ENCODE measurements around the gene EVA1C.
"Not testable (repeated sequence)": the region's sequence is repeated elsewhere in the genome, so short reads cannot be mapped to it uniquely, and the experiment has no call there.

The EVA1C gene

DNA sequence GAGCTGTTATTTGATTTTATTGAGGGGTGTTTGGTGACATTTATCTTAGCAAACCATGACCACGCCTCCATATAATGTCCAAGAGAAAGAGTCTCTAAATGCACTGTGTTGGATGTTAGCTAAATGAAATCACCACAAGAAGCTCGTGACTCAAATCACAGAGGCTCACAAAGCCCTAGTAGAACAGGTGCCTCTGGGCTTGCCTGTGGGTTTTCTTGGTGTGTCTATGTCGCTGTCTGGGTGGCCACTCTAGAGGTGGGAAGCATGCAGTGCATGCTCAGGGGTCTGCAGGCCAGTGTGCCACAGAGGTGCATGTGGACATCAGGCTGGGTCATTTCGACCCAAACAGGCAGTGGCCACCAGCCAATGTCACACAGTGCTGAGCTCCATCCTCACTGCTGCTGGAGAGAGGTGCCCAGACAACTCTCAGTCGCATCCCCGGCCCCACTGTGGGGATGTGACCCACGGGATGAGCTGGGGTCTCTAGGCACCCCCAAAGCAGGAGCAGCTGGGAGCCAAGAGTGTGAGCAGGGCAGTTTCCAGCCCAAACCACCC lies 94.0 kb downstream of the EVA1C start:
- DNase-seq = not testable (repeated sequence)

DNA sequence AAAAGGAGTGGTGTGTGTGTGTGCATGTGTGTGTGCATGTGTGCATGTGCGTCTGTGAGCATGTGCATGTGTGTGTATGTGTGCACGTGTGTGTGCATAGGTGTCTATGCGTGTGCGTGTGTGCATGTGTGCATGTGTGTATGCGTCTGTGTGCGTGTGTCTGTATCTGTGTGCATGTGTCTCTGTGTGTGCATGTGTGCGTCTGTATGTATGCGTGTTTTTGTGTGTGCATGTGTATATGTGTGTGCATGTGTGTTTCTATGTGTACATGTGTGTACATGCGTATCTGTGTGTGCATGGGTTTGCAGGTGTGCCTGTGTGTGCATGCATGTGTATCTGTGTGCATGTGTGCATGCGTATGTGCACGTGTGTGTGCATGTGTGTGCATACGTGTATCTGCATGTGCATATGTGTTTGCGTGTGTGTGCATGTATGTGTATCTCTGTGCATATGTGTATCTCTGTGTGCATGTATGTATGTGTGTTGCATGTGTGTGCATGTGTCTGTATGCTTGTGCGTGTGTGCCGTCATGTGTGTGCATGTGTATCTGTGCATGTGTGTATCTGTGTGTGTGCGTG lies 94.9 kb downstream of the EVA1C start:
- DNase-seq = no peak

GRCh38 chr21:32508036-32508435 lies 95.5 kb downstream of the EVA1C start:
- peak; percentile 6 for DNase-seq

- DNase-seq = no peak
Observed at GRCh38 chr21:32508558-32508957, 96.1 kb downstream of the EVA1C start.

DNA sequence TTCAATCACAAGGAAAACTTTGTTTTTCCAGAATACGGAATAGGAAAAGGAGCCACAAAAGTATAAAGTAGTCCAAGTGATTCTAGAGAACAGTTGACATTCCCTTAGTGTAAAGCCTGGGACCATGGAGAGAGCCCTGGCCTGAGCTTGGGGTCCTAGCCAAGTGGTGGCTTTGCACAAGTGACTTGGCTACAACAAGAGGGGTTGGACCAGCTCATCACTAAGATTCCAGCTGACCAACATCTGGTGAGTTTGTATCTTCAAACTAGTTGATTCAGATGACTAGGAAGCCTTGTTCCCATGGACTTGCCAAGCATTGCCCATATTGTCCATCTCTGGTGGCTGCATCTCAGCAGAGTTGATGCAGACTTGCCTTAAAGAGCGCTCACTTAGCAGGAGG lies 96.5 kb downstream of the EVA1C start:
- DNase-seq = not testable (repeated sequence)

GRCh38 chr21:32514275-32515055 lies 102.0 kb downstream of the EVA1C start:
- no peak for DNase-seq

DNA sequence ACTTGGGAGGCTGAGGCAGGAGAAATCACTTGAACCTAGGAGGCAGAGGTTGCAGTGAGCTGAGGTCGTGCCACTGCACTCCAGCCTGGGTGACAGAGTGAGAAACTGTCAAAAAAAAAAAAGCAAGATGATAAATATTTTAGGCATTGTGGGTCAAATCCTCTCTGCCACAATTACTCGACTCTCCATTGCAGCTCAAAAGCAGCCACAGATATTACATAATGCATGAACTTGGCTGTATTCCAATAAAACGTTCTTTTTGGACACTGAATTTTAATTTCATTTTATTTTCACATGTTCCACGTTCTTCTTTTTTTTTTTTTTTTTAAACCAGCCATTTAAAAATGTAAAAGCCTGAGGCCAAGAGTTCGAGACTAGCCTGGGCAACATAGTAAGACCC lies 103.4 kb downstream of the EVA1C start:
- no peak for DNase-seq

GRCh38 chr21:32516756-32517649 lies 104.5 kb downstream of the EVA1C start:
- DNase-seq = no peak

GRCh38 chr21:32519945-32520874 lies 107.7 kb downstream of the EVA1C start:
- DNase-seq = no peak

- DNase-seq = no peak
Observed at GRCh38 chr21:32520875-32521735, 108.6 kb downstream of the EVA1C start.

DNA sequence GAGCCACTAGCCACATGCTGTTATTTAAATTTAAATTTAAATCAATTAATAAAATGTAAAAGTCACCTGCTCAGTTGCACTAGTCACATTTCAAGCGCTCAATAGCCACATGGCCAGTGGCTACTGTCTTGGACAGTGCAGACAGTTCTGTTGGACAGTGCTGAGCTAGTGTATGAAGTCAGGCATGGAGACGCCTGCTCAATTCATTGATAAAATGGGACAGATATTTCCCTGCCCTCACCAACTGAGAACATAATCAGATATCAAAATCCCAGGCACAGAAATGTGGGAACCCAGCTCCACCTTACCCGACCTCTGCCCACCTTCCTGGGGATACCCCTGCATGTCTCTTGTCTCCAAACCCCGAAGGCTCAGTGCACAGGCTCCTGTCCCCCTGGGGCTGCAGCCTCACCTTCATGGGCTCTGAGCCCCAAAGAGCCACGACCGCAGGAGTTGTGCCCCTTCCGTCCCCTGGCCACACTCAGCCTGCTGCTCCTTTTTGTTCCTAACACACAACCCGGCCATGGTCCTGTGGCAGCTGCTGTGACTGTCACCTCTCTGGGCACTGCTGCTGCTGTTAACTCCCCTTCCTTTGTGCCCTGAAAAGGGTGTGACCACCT lies 109.3 kb downstream of the EVA1C start:
- no peak for DNase-seq

DNA sequence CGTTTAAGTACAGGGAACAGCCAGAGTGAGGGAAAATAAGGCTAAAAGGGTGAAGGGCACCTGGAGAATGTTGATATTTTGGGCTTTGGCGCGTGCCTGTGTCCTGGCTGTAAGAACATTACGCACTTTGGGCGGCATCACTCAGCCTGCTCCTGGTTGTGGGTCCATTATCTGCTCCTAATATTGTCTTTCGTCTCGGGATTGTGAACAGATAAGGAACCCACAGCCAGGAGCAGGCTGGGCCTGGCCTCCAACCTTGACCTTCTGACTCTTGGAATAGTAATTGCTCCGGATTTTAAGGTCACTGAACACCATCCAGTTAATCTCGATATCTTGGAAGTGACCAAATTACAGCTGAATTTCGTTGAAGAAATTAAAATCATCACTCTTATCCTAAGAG lies 111.0 kb downstream of the EVA1C start:
- no peak for DNase-seq

DNA sequence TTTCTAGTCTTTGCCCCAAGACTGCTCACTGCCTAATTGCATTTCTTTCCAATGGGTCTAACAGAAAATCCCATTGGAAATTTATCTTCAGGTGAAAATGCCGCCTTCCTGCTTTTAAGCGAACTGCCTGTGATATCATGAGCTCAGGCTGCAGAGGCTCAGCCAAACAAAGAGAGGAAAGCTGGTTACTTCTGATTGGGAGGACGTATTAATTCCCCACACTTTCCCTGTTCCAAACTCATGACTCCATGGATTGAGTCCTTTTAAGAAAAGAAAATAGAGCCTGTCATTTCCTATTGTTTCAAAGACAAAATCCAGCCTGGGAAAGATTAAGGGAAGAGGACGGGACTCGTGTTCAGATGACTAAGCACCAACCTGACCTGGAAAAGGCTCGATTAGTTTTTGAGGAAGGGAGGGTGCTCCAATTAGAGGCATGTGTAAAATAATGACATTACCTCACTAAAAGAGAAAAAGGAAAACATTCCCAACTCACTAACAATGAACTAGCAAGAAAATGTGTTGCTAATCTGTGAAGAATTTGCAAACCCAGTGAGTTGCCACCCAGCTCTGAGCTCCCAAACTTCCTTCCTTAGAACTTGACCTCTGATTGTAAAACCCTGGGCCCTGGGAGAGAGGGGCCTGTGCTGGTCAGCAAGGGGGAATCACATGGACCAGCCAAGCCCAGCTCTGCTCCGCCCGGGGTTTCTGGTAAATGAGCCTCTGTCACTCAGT lies 111.6 kb downstream of the EVA1C start:
- no peak for DNase-seq

DNA sequence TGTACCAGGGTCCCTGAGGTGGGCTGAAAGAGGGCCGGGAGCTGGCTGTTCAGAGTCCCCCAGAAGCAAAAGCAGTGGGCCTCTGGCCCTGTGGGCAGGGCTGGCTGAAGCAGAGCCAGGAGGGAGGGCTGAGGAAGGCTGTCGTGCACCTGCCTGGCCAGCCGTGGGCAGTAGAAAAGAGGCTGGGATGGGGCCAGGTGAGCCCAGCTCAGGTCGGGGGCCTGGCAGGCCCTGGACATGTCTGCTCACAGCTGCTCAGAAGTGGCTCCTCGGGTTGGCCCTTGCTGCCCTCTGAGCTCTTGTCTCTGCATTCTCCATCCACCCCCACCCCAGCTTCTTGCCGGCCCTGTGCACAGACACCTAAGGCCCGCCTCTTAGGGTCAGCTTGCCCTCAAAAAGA lies 112.8 kb downstream of the EVA1C start:
- no peak for DNase-seq

DNA sequence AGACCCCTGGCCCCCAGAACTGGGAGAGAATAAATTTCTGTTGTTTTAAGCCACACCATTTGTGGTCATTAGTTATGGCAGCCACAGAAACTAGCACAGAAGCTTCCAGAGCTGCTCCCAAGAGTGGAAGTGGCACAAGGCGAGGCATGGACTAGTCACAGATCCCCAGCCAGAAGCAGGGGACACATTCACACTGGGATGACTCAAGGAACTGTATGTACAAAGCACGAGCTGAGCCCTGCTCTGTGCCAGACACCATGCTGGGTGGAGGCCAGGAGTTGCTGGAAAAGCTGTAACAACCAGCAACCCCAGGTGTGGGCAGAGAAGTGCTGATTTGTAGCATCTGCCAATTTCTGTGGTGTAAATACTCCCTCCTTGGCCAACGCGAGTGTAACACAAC lies 117.2 kb downstream of the EVA1C start:
- DNase-seq = no peak

DNA sequence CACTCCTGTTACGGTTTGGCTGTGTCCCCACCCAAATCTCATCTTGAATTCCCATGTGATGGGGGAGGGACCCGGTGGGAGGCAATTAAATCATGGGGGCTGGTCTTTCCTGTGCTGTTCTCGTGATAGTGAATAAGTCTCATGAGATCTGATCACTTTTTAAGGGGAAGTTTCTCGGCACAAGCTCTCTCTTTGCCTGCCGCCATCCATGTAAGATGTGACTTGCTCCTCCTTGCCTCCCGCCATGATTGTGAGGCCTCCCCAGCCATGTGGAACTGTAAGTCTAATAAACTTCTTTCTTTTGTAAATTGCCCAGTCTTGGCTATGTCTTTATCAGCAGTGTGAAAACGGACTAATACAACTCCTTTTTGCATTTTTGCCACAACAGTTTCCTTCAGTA lies 118.3 kb downstream of the EVA1C start:
- not testable (repeated sequence) for DNase-seq

- not testable (repeated sequence) for DNase-seq
Observed at GRCh38 chr21:32531561-32531960, 119.1 kb downstream of the EVA1C start.

DNA sequence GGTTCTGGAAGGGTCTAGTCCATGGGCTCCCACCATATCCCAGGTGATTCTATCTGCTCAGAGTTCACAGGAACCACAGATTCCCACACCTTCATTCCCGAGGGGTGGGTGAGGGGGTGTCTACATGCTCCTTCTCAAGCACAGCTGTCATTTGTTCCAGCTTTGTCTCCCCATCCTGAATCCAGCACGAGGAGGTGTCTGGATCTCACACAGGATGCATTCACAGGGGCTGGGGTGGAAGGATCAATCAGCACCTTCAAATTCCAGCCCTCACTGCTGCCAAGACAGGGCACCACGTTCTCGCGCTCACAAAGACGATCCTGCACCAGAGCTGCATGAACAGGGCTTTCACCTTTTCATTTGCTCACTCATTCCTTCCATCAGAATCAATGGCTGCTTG lies 120.1 kb downstream of the EVA1C start:
- DNase-seq = no peak

DNA sequence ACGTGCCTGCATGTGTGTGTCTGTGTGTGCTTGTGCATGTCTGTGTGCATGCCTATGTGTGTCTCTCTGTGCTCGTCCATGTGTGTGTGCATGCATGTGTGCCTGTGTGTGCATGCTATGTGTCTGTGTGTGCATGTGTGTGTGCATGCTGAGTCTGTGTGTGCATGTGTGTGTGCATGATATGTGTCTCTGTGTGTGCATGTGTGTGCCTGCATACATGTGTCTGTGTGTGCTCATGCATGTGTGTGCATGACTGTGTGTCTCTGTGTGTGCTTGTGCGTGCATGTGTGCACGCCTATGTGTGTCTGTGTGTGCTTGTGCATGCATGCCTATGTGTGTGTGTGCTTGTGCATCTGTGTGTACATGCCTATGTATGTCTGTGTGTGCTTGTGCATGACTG lies 120.5 kb downstream of the EVA1C start:
- no peak for DNase-seq

GRCh38 chr21:32533611-32534010 lies 121.1 kb downstream of the EVA1C start:
- DNase-seq = no peak
